Stimulated activated CD8-positive, alpha-beta memory T cell treated with anti-CD3 and anti-CD28 coated beads, Interleukin-7, amount 100 ng/mL, for 48 hours (primary cell): Measurements from ENCODE around the gene TTLL11.
"Not testable (repeated sequence)": the region's sequence is repeated elsewhere in the genome, so short reads cannot be mapped to it uniquely, and the experiment has no call there.

Source experiments
- DNase-seq, 2 donors: peaks; one replicate each; pipeline ENCODE4 v3.0.0-alpha.2; 2020; ENCODE audit warnings: low read depth in 1 of 2; ENCODE audit errors: extremely low read depth in 1 of 2

The TTLL11 gene

GRCh38 chr9:121981118-121981883 is 111.8 kb downstream of the TTLL11 start:
- no peak for DNase-seq

DNA sequence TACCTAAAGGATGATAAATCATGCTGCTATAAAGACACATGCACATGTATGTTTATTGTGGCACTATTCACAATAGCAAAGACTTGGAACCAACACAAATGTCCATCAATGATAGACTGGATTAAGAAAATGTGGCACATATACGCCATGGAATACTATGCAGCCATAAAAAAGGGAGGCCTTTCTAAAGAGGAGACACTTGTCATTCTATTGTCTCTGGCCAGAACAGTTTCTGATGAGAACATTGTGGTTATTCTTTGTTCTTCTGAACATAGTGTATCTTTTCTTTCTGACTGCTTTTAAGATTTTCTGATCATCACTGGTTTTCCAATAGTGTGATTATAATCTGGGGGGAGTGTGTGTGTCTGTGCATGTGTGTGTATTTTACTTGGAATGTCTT is 112.4 kb downstream of the TTLL11 start:
- DNase-seq = not testable (repeated sequence)

DNA sequence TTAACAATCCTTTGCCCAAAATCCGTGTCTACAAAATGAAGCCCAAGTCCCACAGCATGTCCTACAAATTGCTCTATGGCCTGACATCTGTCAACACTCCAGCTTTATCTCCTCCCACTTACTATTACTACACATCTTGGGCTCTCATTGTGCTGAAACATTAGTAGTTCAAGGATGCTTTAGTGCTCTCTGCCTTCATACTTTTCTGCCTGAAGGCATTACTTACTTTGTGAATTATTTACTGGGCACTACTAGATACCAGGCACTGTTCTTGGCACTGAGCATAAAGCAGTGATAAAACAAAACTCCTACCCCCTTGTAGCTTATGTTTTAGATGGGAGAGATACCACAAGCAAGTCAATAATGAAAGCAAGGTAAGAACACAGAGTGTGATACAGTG is 113.4 kb downstream of the TTLL11 start:
- DNase-seq = no peak

GRCh38 chr9:121976751-121977150 is 116.4 kb downstream of the TTLL11 start:
- DNase-seq = no peak

DNA sequence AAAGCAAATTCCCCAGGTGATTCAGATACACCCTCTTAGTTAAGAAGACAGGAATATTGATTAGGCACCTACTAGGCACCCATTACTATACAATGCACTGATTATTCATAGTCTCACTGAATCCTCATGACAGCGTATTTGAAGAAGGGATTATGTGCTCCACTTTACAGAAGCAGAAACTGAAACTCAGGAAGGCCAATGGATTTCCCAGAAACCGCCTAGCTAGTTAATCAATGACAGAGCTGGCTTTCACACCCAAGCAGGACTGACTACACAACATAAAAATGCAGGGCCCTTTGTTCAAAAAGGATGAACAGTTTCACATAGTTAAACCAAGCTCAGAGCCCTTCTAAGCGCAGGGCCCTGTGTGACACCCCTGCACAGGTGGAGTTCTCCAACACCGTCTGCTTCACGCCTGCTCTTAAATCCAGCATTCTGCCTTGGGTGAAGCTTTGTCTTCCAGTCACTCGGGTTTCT is 117.3 kb downstream of the TTLL11 start:
- DNase-seq = no peak

GRCh38 chr9:121974421-121974820 is 118.7 kb downstream of the TTLL11 start:
- DNase-seq = no peak

- DNase-seq = no peak
Measured at GRCh38 chr9:121972501-121972981, 120.6 kb downstream of the TTLL11 start.

- DNase-seq = no peak
Measured at GRCh38 chr9:121968056-121968455, 125.1 kb downstream of the TTLL11 start.

GRCh38 chr9:121966706-121967105 is 126.4 kb downstream of the TTLL11 start:
- no peak for DNase-seq

GRCh38 chr9:121963528-121963995 is 129.5 kb downstream of the TTLL11 start:
- no peak for DNase-seq

DNA sequence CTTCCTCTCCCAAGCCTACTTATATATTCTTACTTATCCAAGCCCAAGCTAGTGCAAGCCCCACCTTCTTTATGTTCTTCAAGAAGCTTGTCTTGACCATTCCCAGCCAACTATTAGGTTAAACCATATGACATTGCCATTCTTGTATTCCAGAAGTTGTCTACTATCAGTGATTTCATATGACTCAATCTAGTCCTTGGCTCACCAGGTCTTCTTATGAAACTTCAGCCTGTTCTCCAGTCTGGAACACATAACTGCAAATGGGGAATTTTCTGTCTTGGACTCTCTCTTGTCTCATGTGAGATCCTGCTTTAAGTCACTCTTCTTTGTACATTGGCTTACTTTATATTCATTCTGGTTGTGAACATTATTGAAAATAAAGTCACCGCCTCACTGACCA is 130.7 kb downstream of the TTLL11 start:
- no peak for DNase-seq

GRCh38 chr9:121960665-121961064 is 132.4 kb downstream of the TTLL11 start:
- no peak for DNase-seq

- no peak for DNase-seq
Measured at GRCh38 chr9:121958530-121958929, 134.6 kb downstream of the TTLL11 start.

DNA sequence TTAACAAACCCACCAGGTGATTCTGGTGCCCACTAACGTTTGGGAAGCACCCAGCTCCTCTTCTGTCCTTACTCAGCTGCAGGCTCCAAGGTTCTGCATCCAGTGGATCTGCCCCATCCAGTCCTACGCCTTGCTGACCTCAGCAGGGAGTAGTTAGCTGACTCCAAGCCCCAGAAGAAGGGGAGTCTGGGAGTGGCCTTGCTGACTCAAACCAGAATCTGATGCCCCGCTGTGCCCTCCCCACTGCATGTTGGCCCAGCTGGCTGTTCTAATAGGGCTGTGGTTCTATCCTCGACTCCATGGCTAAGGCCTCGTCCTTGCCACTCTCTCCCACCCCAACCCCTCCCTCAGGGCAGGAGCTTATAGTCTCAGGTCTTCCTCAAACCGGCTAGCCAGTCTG is 136.3 kb downstream of the TTLL11 start:
- DNase-seq = no peak

DNA sequence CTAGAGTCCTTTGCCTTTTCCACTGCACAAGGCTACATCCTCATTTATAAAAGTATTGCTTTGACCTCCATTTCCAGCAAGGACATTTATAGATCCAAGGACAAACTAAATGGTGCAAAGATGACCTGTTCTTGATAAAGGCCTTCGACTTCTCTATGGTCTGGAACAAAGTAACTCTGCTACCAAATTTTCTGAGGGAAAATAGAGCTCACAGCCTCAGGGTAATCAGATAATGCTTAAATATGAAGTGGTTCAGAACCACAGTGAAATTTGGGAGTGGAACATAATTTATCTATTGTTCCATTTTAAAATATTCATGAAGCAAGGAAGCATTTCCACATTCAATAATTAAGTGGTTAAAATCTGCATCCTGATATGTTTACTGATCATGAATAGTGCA is 137.5 kb downstream of the TTLL11 start:
- no peak for DNase-seq

DNA sequence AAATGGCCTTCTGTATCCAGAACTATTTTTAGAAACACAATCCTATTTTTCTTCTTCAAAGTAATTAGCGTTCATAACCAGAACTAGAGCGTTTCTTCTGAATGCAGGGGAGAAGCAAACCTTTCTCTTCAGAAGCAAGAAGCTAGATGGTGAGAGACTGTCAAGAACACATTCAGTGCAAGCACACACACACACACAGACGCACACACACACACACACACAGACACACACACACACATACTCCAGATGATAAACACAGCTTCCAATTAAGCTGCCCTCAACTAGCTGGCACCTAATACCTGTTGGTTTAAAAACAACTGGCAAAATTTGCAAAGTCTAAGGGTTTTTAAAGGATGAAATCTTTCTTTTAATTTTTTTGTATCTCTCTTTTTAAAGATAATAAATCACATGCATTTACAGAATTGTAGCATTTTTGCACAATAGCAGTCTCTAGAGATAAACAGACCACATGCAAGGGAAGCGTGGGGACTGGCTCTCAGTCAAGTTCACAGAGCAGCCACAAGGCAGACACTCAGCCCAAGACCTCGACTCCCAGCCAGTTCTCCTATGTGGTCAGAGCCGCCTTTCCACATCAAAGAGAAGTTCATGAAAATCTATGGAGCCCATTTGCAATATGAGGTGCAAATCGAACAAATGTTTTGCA is 138.5 kb downstream of the TTLL11 start:
- no peak for DNase-seq

- DNase-seq = no peak
Measured at GRCh38 chr9:121952611-121953010, 140.5 kb downstream of the TTLL11 start.

- DNase-seq = no peak
Measured at GRCh38 chr9:121950866-121951265, 142.2 kb downstream of the TTLL11 start.

DNA sequence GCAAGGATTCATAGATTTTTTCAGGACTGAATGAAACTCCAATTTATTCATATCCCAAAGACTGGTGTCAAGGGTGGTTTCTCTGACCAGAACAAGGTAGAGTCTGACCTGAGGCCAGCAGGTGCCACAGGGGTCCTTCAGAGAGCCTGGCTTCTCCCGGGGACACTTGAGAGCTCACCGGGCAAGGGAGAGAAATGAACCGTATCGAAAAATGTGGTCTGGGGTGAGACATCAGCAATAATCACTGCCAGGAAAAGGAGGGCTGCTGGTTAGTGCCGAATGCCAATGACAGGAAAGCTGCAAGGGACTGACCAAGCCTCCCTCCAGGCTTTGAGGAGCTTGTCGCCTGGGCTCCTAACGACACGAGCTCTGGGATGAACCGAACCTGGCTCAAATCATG is 142.7 kb downstream of the TTLL11 start:
- no peak for DNase-seq

DNA sequence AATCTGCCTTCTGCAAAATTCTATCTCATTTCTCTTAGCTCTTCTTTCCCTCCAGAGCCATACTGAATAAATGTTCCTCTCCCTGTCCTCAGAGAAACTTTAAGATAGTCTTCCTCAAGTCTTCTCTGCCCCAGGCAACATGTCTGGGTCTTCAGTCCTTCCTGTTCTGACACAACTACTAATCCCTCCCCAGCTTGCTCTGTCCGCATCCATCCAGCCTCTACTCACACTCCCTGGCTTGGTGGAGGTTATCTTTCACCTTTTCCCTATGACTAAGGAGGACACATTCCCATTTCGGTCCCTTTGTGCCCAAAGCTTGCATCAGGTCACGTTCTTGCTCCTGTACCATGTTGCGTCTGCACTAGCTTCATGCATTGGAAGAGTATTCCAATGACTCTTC is 143.3 kb downstream of the TTLL11 start:
- DNase-seq = no peak

DNA sequence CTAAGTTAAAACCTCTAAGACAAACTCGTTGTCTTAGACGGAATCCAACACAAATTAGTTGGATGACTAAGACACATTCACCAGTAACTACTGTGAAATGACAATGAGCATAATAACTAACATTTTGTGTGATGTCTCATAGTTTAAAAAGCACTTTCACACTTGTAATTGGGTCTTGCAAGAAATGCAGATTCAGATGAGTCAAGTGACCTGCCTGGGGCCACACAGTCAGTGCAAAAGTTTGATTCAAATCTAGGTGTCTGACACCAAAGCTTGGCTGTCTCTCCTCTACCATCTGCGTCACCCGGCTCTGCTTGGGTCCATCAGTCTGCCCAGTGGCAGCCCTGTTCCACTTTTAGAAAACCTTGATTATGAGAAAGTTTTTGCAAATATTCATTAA is 143.7 kb downstream of the TTLL11 start:
- DNase-seq = no peak

DNA sequence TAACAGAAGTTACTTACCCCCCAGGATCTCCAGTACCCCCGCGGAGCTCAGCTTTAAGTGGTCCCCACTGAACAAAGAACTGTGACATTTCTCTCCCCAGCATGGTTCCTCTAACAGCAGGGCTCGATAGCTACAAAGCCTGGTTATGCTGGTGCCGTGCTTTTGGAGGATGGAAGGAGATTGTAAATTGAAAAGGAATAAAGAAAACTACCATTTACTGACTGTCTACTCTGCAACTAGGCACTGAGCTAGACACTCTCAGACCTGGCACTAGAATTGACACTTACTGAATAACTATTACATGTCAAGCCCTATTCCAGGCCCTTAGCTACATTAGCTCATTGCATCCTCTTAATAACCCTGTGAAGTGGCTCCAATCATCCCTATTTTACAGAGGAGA is 145.3 kb downstream of the TTLL11 start:
- no peak for DNase-seq
